Keratinocyte (primary cell): ENCODE results near the gene TMEM115. TPM values are rescaled to one million over a fixed set of nuclear protein-coding genes. Genes with fewer than 3 reads are reported as not detected.

ENCODE experiments used
- DNase-seq: peaks from one replicate; pipeline ENCODE4 v3.0.0-alpha.2; 2011; ENCODE audit warnings: low read depth, missing footprints, low spot score
- FAIRE-seq: peaks from 2 replicates; lab custom pipeline; 2011; peaks lifted over from hg19 to GRCh38; lab: Jason Lieb, UNC
- H2AFZ ChIP-seq: 2 replicates; pipeline ENCODE4 v1.6.0; 2012; ENCODE audit warnings: low read length, control low read depth, inconsistent platforms; ENCODE audit not compliant: control insufficient read depth
- H3K27ac ChIP-seq: 2 replicates; pipeline ENCODE4 v1.5.1; 2011; ENCODE audit warnings: low read length; ENCODE audit not compliant: control insufficient read depth, insufficient read depth
- H3K27me3 ChIP-seq: 3 replicates; pipeline ENCODE4 v1.6.0; 2011; ENCODE audit warnings: low read length; ENCODE audit not compliant: control insufficient read depth, insufficient read depth; ENCODE audit errors: extremely low read depth
- H3K36me3 ChIP-seq, 2 experiments: 2 replicates in 1 of 2; 3 replicates in 1 of 2; pipeline ENCODE4 v1.5.1; 2011; ENCODE audit warnings: low read length in 2 of 2, mild to moderate bottlenecking in 1 of 2; ENCODE audit not compliant: control insufficient read depth in 2 of 2, insufficient read depth in 2 of 2; ENCODE audit errors: extremely low read depth in 1 of 2
- H3K4me1 ChIP-seq: 3 replicates; pipeline ENCODE4 v1.5.1; 2011; ENCODE audit warnings: low read length; ENCODE audit not compliant: control insufficient read depth, insufficient read depth; ENCODE audit errors: extremely low read depth
- H3K4me2 ChIP-seq: 3 replicates; pipeline ENCODE4 v1.6.0; 2011; ENCODE audit warnings: low read depth, low read length; ENCODE audit not compliant: control insufficient read depth, insufficient read depth; ENCODE audit errors: extremely low read depth
- H3K4me3 ChIP-seq, 3 experiments: fragments of 200-600 bp in 1 of 3; sonication (generic) in 1 of 3; 2 replicates in 2 of 3; 3 replicates in 1 of 3; pipeline ENCODE4 v1.5.1; 2011 to 2016; ENCODE audit warnings: low read length in 3 of 3, mild to moderate bottlenecking in 3 of 3, control low read depth in 2 of 3, inconsistent platforms in 1 of 3, low read depth in 1 of 3, mixed read lengths in 1 of 3, mixed run types in 1 of 3, moderate library complexity in 1 of 3; ENCODE audit not compliant: control insufficient read depth in 2 of 3, insufficient read depth in 2 of 3; ENCODE audit errors: extremely low read depth in 1 of 3
- H3K79me2 ChIP-seq: 2 replicates; pipeline ENCODE4 v1.6.0; 2012; ENCODE audit warnings: low read length; ENCODE audit not compliant: control insufficient read depth, insufficient read depth
- H3K9ac ChIP-seq: 3 replicates; pipeline ENCODE4 v1.6.0; 2011; ENCODE audit warnings: low read length; ENCODE audit not compliant: control insufficient read depth, insufficient read depth; ENCODE audit errors: extremely low read depth
- H3K9me1 ChIP-seq: 3 replicates; pipeline ENCODE4 v1.6.0; 2011; ENCODE audit warnings: low read length; ENCODE audit not compliant: control insufficient read depth, insufficient read depth; ENCODE audit errors: extremely low read depth
- H3K9me3 ChIP-seq: 2 replicates; pipeline ENCODE4 v1.5.1; 2012; ENCODE audit warnings: low read depth, low read length; ENCODE audit not compliant: control insufficient read depth
- H4K20me1 ChIP-seq: 3 replicates; pipeline ENCODE4 v1.6.0; 2011; ENCODE audit warnings: low read length; ENCODE audit not compliant: control insufficient read depth, insufficient read depth; ENCODE audit errors: extremely low read depth
- CTCF ChIP-seq, 3 experiments: IDR thresholded peaks in 1 of 3; conservative IDR thresholded peaks in 1 of 3; optimal IDR thresholded peaks in 1 of 3; 2 replicates in 2 of 3; 3 replicates in 1 of 3; pipeline versions ENCODE3 to v1.5.1; 2011; ENCODE audit warnings: low read length in 3 of 3, mild to moderate bottlenecking in 3 of 3, moderate library complexity in 2 of 3, control low read depth in 1 of 3, inconsistent platforms in 1 of 3; ENCODE audit not compliant: insufficient read depth in 2 of 3; ENCODE audit errors: extremely low read depth in 1 of 3
- EZH2 ChIP-seq: IDR thresholded peaks from one replicate; pipeline ENCODE4 v1.6.1; 2012; ENCODE audit warnings: inconsistent platforms, mild to moderate bottlenecking, low read length, moderate library complexity
- dilution Hi-C: fragments of 300-500 bp; cut with MboI; formaldehyde crosslinking; loops from one replicate; pipeline ENCODE4 v1.7.0; 2020; ENCODE audit warnings: low sequenced_read_pairs; ENCODE audit not compliant: extremely low pct_ligation_motif_present
- polyA plus RNA-seq, 5 experiments: library from polyadenylated mRNA; depleted of rRNA in 3 of 5; stranded (reverse) in 3 of 5; stranded (forward) in 1 of 5; unstranded in 1 of 5; fragments of >200 nt; gene quantifications; 1 replicate in 1 of 5; 2 replicates in 3 of 5; 3 replicates in 1 of 5; pipeline versions ENCODE4 v1.2.1 to v1.2.3, GENCODE V29; 2011 to 2012; ENCODE audit warnings: missing spikeins in 2 of 5, low read depth in 1 of 5, low replicate concordance in 1 of 5

Gene TMEM115
- polyA plus RNA-seq, 1 donor (not counting 4 experiments of a cell fraction or from before 2014, with no cell fraction given), result 22.4 TPM

DNA sequence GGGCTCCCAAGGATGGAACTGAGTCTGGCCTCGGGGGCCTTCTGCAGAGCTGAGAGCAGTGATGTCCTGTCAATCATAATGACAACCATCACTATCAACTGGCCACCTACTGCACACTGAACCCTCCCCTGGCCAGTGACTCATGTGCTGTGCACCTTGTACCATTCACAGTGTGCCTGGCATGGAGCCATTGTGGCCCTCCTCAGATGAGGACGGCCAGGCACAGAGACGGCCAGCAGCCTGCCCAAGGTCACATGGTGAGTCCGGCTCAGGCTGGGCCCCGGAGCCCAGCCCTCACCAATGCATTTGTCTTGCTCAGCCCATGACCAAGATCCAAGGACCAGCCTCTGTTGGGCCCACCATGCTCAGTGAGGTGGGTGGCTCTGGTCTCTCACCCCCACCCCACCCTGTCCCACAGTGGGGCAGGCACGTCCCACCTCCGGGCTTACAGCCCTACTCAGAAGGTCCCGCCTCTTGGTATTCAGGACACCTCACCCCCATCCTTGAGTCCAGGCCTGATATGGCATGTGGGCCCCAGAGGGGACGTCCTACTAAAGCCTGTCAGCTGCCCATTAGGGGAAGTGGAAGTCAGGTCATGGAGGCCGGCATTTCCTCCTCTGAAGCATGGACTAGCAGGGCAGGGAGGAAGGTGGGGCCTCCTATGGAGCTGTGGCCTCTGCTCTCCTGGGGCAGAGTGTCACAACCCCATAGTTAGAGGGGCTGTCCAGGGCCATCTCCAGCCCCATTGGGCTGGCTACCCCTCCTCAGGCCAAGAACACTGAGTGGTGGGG is 35.9 kb upstream of the TMEM115 start:
- no peaks in the 10 kb centered on the region for H3K9me3 ChIP-seq
- no peak for DNase-seq
- no peaks in the 10 kb centered on the region for H3K79me2 ChIP-seq
- peaks cover 11% of the 10 kb centered on the region for H3K4me1 ChIP-seq
- no peak overlapping the region for H3K9ac ChIP-seq
- dilution Hi-C loops, result no loop called here
- no peak for FAIRE-seq
- no peak overlapping the region for H3K4me3 ChIP-seq
- H3K36me3 ChIP-seq, result no peaks in the 10 kb centered on the region
- H4K20me1 ChIP-seq, result peaks cover 19% of the 10 kb centered on the region
- peaks cover 69% of the 10 kb centered on the region for H3K27me3 ChIP-seq
- H2AFZ ChIP-seq, result no peak overlapping the region
- no peaks in the 10 kb centered on the region for H3K9me1 ChIP-seq
- H3K4me2 ChIP-seq, result no peak overlapping the region
- no peak overlapping the region for H3K27ac ChIP-seq
- TF ChIP-seq CTCF (optimal IDR thresholded peaks at IDR 0.05 in 1 of 3, IDR thresholded peaks at IDR 0.05 in 1 of 3, conservative IDR thresholded peaks at IDR 0.05 in 1 of 3; ENCODE audit: extremely low read depth in 1 of 3, insufficient read depth in 2 of 3, low read length in 3 of 3), result no peak
- no peak for TF ChIP-seq EZH2

- no peak overlapping the region for H3K9ac ChIP-seq
- no peak overlapping the region for H3K27ac ChIP-seq
- no peak overlapping the region for H3K4me2 ChIP-seq
- peaks cover 58% of the 10 kb centered on the region for H3K27me3 ChIP-seq
- no peaks in the 10 kb centered on the region for H3K9me1 ChIP-seq
- H3K4me3 ChIP-seq, result no peak overlapping the region
- no peak overlapping the region for H2AFZ ChIP-seq
- H3K9me3 ChIP-seq, result no peaks in the 10 kb centered on the region
- FAIRE-seq, result no peak
- TF ChIP-seq EZH2, result no peak
- no peak for TF ChIP-seq CTCF (optimal IDR thresholded peaks at IDR 0.05 in 1 of 3, IDR thresholded peaks at IDR 0.05 in 1 of 3, conservative IDR thresholded peaks at IDR 0.05 in 1 of 3; ENCODE audit: extremely low read depth in 1 of 3, insufficient read depth in 2 of 3, low read length in 3 of 3)
- H4K20me1 ChIP-seq, result peaks cover 21% of the 10 kb centered on the region
- dilution Hi-C loops, result no loop called here
- H3K79me2 ChIP-seq, result no peaks in the 10 kb centered on the region
- no peaks in the 10 kb centered on the region for H3K36me3 ChIP-seq
- no peak for DNase-seq
- peaks cover 11% of the 10 kb centered on the region for H3K4me1 ChIP-seq
Measured at GRCh38 chr3:50393061-50393460, 33.7 kb upstream of the TMEM115 start.
